ENCODE results near the gene FAM8A1.

- TF ChIP-seq EP300 (IDR thresholded peaks at IDR 0.05) = no peak
- TF ChIP-seq CTCF (IDR thresholded peaks at IDR 0.05) = no peak
Measured at GRCh38 chr6:17629824-17630510, 29.9 kb downstream of the FAM8A1 start.
